HepG2 (cell line): ENCODE data around the gene P2RY2. TPM values are rescaled to one million over a fixed set of nuclear protein-coding genes. Genes with fewer than 3 reads are reported as not detected.

Source experiments
- AGO2 ChIP-seq: fragments of 200-400 bp; formaldehyde crosslinking; optimal IDR thresholded peaks from 2 replicates; pipeline ENCODE3; 2017; ENCODE audit warnings: mild to moderate bottlenecking, low read depth, low read length, moderate library complexity
- FOXA3 ChIP-seq: IDR thresholded peaks from 2 replicates; pipeline ENCODE4 v1.6.1; 2016; ENCODE audit warnings: missing genetic modification reagents, missing compliant biosample characterization
- GATAD1 ChIP-seq: IDR thresholded peaks from 2 replicates; pipeline ENCODE4 v1.6.1; 2016; ENCODE audit warnings: missing genetic modification reagents, missing compliant biosample characterization
- KDM6A ChIP-seq: IDR thresholded peaks from 2 replicates; pipeline ENCODE4 v1.6.1; 2016; ENCODE audit warnings: low read depth
- PREB ChIP-seq: sonication (generic); formaldehyde crosslinking; IDR thresholded peaks from 2 replicates; pipeline ENCODE4 v1.4.0; 2020; ENCODE audit warnings: missing genetic modification reagents
- ZBTB40 ChIP-seq, 2 experiments: fragments of 450-650 bp in 1 of 2; sonication (generic) in 1 of 2; formaldehyde crosslinking in 1 of 2; IDR thresholded peaks; 2 replicates each; pipeline versions ENCODE4 v1.6.1 to v1.8.0; 2016 to 2022; ENCODE audit warnings: antibody characterized with exemption in 1 of 2, mild to moderate bottlenecking in 1 of 2, missing genetic modification reagents in 1 of 2
- ZFP36L1 ChIP-seq: sonication (generic); formaldehyde crosslinking; IDR thresholded peaks from 2 replicates; pipeline ENCODE4 v1.8.0; 2022; ENCODE audit warnings: mild to moderate bottlenecking, missing genetic modification reagents, moderate library complexity
- ZNF160 ChIP-seq: sonication (generic); formaldehyde crosslinking; IDR thresholded peaks from 2 replicates; pipeline ENCODE4 v1.8.0; 2022; ENCODE audit warnings: mild to moderate bottlenecking, inconsistent platforms, missing genetic modification reagents
- ZNF431 ChIP-seq: sonication (generic); formaldehyde crosslinking; IDR thresholded peaks from 2 replicates; pipeline ENCODE4 v1.9.0; 2022; ENCODE audit warnings: missing genetic modification reagents, low read depth, mild to moderate bottlenecking, borderline replicate concordance
- polyA plus RNA-seq, 8 experiments: library from polyadenylated mRNA; depleted of rRNA in 3 of 8; stranded (reverse) in 7 of 8; unstranded in 1 of 8; fragments of >200 nt; fragmentation: Illumina TruSeq in 4 of 8; extraction: Trizol in 4 of 8; gene quantifications; 2 replicates each; pipeline versions ENCODE4 v1.2.1 to v1.2.3, GENCODE V29; 2011 to 2016; ENCODE audit warnings: low read depth in 4 of 8, missing spikeins in 1 of 8, mixed read lengths in 1 of 8; ENCODE audit not compliant: insufficient read depth in 1 of 8
- total RNA-seq, 5 experiments: library from RNA; depleted of rRNA; stranded (reverse); fragments of >200 nt; fragmentation: Illumina TruSeq; extraction: Trizol; gene quantifications; 2 replicates each; pipeline ENCODE4 v1.2.3, GENCODE V29; 2016; ENCODE audit warnings: low read depth in 1 of 5
- TF ChIP-seq, protein P1 (sequence below): sonication (generic); formaldehyde crosslinking; IDR thresholded peaks from 2 replicates; pipeline ENCODE4 v1.4.0; 2020; ENCODE audit warnings: missing genetic modification reagents, borderline replicate concordance
- TF ChIP-seq, protein P2 (sequence below): IDR thresholded peaks from 2 replicates; pipeline ENCODE4 v1.6.1; 2018; ENCODE audit warnings: missing genetic modification reagents

The P2RY2 gene
- total and polyA plus RNA-seq, 2 of the 13 experiments (the other 11 are each of a cell fraction or from before 2014, with no cell fraction given) = 0.95 to 3.1 TPM

DNA sequence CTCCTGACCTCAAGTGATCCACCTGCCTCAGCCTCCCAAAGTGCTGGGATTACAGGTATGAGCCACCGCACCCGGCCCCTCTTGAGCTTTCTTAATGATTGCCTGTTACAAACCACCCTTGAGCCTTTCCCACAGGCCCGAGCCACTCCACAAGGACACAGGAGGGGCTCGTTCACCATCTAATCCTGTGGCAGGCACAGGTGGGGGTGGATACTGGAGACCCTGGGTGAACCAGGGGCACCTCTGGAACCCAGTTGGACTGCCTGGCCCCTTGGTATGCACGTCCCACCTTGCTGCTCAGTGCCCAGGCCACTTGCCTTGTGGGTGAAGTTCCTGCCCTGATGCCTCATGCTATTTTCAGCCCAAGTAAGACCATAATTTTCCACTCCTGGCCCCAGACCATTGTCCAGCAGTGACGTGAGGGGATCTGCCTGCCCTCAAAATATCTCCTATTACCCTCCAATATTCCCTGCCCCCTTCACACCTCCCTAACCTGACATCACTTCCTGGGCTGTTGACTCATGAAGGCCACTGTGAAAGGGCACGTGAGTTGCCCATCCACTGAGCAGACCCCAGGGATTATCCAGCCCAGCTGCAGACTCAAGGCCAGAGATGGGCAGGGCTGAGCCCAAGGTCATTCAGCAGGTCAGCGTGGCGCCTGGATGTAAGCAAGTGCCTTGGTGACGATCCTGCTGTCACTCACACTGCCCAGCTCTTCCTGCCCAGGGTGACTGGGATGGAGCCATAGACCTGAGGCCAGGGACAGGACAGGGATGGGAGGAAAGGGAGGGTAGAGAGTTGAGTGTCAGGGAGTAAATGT is 19.6 kb downstream of the P2RY2 start (continued):
- TF ChIP-seq ZNF431 (CRISPR knock-in tag) = 0 out of 2 replicates have a peak, but pooled peaks have one; percentile 45
- no peak for TF ChIP-seq ZBTB40 (IDR thresholded peaks at IDR 0.05)
- no peak for TF ChIP-seq ZBTB40 (CRISPR knock-in tag; IDR thresholded peaks at IDR 0.05)
- TF ChIP-seq ZFP36L1 (CRISPR knock-in tag) = 0 out of 2 replicates have a peak, but pooled peaks have one; percentile 59
- TF ChIP-seq FOXA3 = peak; percentile 84
- 0 out of 2 replicates have a peak, but pooled peaks have one; percentile 31 for TF ChIP-seq ZNF160
- no peak for TF ChIP-seq PREB (CRISPR knock-in tag)
- no peak for TF ChIP-seq AGO2
- TF ChIP-seq GATAD1 (CRISPR knock-in tag) = peak; percentile 66
- TF ChIP-seq KDM6A (CRISPR knock-in tag) = peak; percentile 54; the same call in 1 of the 2 replicates
- TF ChIP-seq, protein P1, sequence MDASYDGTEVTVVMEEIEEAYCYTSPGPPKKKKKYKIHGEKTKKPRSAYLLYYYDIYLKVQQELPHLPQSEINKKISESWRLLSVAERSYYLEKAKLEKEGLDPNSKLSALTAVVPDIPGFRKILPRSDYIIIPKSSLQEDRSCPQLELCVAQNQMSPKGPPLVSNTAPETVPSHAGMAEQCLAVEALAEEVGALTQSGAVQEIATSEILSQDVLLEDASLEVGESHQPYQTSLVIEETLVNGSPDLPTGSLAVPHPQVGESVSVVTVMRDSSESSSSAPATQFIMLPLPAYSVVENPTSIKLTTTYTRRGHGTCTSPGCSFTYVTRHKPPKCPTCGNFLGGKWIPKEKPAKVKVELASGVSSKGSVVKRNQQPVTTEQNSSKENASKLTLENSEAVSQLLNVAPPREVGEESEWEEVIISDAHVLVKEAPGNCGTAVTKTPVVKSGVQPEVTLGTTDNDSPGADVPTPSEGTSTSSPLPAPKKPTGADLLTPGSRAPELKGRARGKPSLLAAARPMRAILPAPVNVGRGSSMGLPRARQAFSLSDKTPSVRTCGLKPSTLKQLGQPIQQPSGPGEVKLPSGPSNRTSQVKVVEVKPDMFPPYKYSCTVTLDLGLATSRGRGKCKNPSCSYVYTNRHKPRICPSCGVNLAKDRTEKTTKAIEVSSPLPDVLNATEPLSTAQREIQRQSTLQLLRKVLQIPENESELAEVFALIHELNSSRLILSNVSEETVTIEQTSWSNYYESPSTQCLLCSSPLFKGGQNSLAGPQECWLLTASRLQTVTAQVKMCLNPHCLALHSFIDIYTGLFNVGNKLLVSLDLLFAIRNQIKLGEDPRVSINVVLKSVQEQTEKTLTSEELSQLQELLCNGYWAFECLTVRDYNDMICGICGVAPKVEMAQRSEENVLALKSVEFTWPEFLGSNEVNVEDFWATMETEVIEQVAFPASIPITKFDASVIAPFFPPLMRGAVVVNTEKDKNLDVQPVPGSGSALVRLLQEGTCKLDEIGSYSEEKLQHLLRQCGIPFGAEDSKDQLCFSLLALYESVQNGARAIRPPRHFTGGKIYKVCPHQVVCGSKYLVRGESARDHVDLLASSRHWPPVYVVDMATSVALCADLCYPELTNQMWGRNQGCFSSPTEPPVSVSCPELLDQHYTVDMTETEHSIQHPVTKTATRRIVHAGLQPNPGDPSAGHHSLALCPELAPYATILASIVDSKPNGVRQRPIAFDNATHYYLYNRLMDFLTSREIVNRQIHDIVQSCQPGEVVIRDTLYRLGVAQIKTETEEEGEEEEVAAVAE (CRISPR knock-in tag) = peak; percentile 41; the same call in 1 of the 2 replicates
- TF ChIP-seq, protein P2, sequence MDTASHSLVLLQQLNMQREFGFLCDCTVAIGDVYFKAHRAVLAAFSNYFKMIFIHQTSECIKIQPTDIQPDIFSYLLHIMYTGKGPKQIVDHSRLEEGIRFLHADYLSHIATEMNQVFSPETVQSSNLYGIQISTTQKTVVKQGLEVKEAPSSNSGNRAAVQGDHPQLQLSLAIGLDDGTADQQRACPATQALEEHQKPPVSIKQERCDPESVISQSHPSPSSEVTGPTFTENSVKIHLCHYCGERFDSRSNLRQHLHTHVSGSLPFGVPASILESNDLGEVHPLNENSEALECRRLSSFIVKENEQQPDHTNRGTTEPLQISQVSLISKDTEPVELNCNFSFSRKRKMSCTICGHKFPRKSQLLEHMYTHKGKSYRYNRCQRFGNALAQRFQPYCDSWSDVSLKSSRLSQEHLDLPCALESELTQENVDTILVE (CRISPR knock-in tag) = 0 out of 2 replicates have a peak, but pooled peaks have one; percentile 58
